Astrocyte of the cerebellum (primary cell): ENCODE measurements around the gene LTBP3.
"Not testable (repeated sequence)": the region's sequence is repeated elsewhere in the genome, so short reads cannot be mapped to it uniquely, and the experiment has no call there.

Experiments
- DNase-seq: peaks from one replicate; pipeline ENCODE4 v3.0.0-alpha.2; 2011; ENCODE audit warnings: low read depth
- H3K4me3 ChIP-seq: 2 replicates; pipeline ENCODE4 v1.5.1; 2011; ENCODE audit warnings: mild to moderate bottlenecking, low read depth, low read length, moderate library complexity
- in situ Hi-C: cut with HindIII; loops from 2 replicates; pipeline ENCODE4 v1.10.0; 2017; ENCODE audit warnings: low sequenced_read_pairs
- TF ChIP-seq, protein P1 (sequence below): IDR thresholded peaks from 2 replicates; pipeline ENCODE4 v1.5.1; 2012; ENCODE audit warnings: low read length, low read depth, moderate library complexity, mild to moderate bottlenecking; ENCODE audit errors: missing control alignments

The LTBP3 gene

GRCh38 chr11:65526744-65527143, 31.4 kb downstream of the LTBP3 start:
- in situ Hi-C loops = no loop called here
- DNase-seq = no peak
- H3K4me3 ChIP-seq = no peak overlapping the region
- TF ChIP-seq, protein P1, sequence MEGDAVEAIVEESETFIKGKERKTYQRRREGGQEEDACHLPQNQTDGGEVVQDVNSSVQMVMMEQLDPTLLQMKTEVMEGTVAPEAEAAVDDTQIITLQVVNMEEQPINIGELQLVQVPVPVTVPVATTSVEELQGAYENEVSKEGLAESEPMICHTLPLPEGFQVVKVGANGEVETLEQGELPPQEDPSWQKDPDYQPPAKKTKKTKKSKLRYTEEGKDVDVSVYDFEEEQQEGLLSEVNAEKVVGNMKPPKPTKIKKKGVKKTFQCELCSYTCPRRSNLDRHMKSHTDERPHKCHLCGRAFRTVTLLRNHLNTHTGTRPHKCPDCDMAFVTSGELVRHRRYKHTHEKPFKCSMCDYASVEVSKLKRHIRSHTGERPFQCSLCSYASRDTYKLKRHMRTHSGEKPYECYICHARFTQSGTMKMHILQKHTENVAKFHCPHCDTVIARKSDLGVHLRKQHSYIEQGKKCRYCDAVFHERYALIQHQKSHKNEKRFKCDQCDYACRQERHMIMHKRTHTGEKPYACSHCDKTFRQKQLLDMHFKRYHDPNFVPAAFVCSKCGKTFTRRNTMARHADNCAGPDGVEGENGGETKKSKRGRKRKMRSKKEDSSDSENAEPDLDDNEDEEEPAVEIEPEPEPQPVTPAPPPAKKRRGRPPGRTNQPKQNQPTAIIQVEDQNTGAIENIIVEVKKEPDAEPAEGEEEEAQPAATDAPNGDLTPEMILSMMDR = no peak

DNA sequence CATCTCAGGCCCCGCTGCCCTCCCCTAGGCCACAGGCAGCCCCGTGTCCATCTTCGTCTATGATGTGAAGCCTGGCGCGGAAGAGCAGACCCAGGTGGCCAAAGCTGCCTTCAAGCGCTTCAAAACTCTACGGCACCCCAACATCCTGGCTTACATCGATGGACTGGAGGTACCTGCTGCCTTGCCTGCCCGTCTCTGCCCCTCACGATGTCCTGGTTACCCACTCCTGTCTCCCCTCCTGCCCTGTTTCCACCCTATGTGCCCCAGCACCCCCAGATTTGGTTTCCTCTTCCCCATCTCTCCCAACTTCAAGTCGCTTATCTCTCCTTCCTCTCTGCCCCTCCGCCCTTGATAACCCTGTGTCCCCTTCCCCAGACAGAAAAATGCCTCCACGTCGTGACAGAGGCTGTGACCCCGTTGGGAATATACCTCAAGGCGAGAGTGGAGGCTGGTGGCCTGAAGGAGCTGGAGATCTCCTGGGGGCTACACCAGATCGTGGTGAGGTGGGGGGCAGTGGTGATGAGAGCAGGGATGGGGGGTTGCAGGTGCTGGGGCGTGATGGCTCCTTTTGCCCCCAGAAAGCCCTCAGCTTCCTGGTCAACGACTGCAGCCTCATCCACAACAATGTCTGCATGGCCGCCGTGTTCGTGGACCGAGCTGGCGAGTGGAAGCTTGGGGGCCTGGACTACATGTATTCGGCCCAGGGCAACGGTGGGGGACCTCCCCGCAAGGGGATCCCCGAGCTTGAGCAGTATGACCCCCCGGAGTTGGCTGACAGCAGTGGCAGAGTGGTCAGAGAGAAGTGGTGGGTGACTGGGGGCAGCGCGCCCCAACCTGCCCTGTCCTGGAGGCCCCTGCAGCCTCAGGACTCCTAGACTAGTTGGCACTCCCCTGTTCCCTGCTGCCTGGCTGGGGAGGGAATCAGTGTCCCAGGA, 32.3 kb downstream of the LTBP3 start:
- no peak for DNase-seq
- peak overlapping the region; percentile 90 for H3K4me3 ChIP-seq
- in situ Hi-C loops = no loop called here
- TF ChIP-seq, protein P1 = no peak

GRCh38 chr11:65524741-65525545, 33.2 kb downstream of the LTBP3 start, which contains the start of gene SCYL1:
Gene SCYL1, plus strand, starts transcription at chr11:65525083. Its CDS starts 71 bp downstream, at chr11:65525154.
- TF ChIP-seq, protein P1 = no peak
- in situ Hi-C loops = no loop called here
- peak; percentile 57 for DNase-seq
- H3K4me3 ChIP-seq = peak within 1 kb of the TSS; percentile 90

GRCh38 chr11:65524014-65524740, 34.0 kb downstream of the LTBP3 start:
- no peak for DNase-seq
- in situ Hi-C loops = no loop called here
- TF ChIP-seq, protein P1 = no peak
- H3K4me3 ChIP-seq = peak overlapping the region; percentile 9

GRCh38 chr11:65523631-65523968, 34.6 kb downstream of the LTBP3 start:
- in situ Hi-C loops, H3K4me3 ChIP-seq: not testable (repeated sequence)

GRCh38 chr11:65522718-65523630, 35.2 kb downstream of the LTBP3 start:
- DNase-seq, in situ Hi-C loops, H3K4me3 ChIP-seq: not testable (repeated sequence)

More at GRCh38 chr11:65523631-65523968, 34.6 kb downstream of the LTBP3 start:
- DNase-seq = not testable (repeated sequence)

DNA sequence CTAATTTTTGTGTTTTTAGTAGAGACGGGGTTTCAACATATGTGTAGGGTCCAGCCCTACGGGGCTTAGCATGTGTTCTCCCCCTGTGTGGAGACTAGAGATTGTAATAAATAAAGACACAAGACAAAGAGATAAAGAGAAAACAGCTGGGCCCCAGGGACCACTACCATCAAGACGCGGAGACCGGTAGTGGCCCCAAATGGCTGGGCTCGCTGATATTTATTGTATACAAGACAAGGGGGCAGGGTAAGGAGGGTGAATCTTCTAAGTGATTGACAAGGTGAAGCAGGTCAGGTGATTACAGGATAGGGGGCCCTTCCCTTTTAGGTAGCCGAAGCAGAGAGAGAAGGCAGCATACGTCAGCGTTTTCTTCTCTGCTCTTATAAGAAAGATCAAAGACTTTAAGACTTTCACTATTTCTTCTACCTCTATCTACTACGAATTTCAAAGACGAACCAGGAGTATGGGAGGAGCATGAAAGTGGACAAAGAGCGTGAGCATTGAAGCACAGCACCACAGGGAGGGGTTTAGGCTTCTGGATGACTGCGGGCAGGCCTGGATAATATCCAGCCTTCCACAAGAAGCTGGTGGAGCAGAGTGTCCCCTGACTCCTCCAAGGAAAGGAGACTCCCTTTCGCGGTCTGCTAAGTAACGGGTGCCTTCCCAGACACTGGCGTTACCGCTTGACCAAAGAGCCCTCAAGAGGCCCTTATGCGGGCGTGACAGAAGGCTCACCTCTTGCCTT, 36.2 kb downstream of the LTBP3 start:
- H3K4me3 ChIP-seq, in situ Hi-C loops: not testable (repeated sequence)

GRCh38 chr11:65518941-65519549, 39.1 kb downstream of the LTBP3 start:
- H3K4me3 ChIP-seq, DNase-seq, in situ Hi-C loops: not testable (repeated sequence)

More for the DNA sequence above, 36.2 kb downstream of the LTBP3 start:
- not testable (repeated sequence) for DNase-seq
